Fibroblast of skin of scalp (primary cell): Measurements from ENCODE around the gene UBE2J2. TPM values are rescaled to one million over a fixed set of nuclear protein-coding genes. Genes with fewer than 3 reads are reported as not detected.
A peak's percentile ranks its signal among the peaks of the same experiment; 100 is the strongest.
"Not testable (repeated sequence)": the region's sequence is repeated elsewhere in the genome, so short reads cannot be mapped to it uniquely, and the experiment has no call there.

Experiments used
- DNase-seq: peaks from one replicate; pipeline ENCODE4 v3.0.0-alpha.2; 2013
- polyA plus RNA-seq, 2 experiments: library from polyadenylated mRNA; unstranded; fragments of 120-200 nt; gene quantifications; one replicate each; pipeline ENCODE4 v1.2.1, GENCODE V29; 2013; ENCODE audit not compliant: insufficient read length in 2 of 2

Gene UBE2J2
- polyA plus RNA-seq (2013, experiment 1 of 2; ENCODE audit: insufficient read length) = 65.7 TPM
- polyA plus RNA-seq (2013, experiment 2 of 2; ENCODE audit: insufficient read length) = 68.5 TPM

- DNase-seq = peak; percentile 92
These were observed at the start of gene UBE2J2 for GRCh38 chr1:1273512-1274298. UBE2J2 (minus strand) TSS chr1:1273854; CDS start chr1:1267992, 5,862 bp downstream.

GRCh38 chr1:1322952-1323351 lies 49.3 kb upstream of the UBE2J2 start:
- DNase-seq = no peak

GRCh38 chr1:1322418-1322817 lies 48.8 kb upstream of the UBE2J2 start:
- no peak for DNase-seq

- DNase-seq = no peak
These were observed 47.8 kb upstream of the UBE2J2 start for GRCh38 chr1:1321477-1321876.

- no peak for DNase-seq
These were observed 47.2 kb upstream of the UBE2J2 start for GRCh38 chr1:1320666-1321448.

GRCh38 chr1:1319646-1319941 lies 45.9 kb upstream of the UBE2J2 start:
- no peak for DNase-seq

- no peak for DNase-seq
These were observed 45.4 kb upstream of the UBE2J2 start for GRCh38 chr1:1318777-1319645.

GRCh38 chr1:1318131-1318652 lies 44.5 kb upstream of the UBE2J2 start:
- DNase-seq = peak; percentile 83

GRCh38 chr1:1317420-1317819 lies 43.8 kb upstream of the UBE2J2 start:
- DNase-seq = no peak

- DNase-seq = not testable (repeated sequence)
These were observed 42.5 kb upstream of the UBE2J2 start for GRCh38 chr1:1316199-1316598.

- no peak for DNase-seq
These were observed 41.8 kb upstream of the UBE2J2 start for GRCh38 chr1:1315435-1315954.

GRCh38 chr1:1314678-1315335 lies 41.2 kb upstream of the UBE2J2 start:
- no peak for DNase-seq

- DNase-seq = no peak
These were observed 40.6 kb upstream of the UBE2J2 start for GRCh38 chr1:1314237-1314586.

GRCh38 chr1:1313500-1314236 lies 40.0 kb upstream of the UBE2J2 start:
- no peak for DNase-seq

- no peak for DNase-seq
These were observed 39.0 kb upstream of the UBE2J2 start for GRCh38 chr1:1312450-1313314.

- DNase-seq = no peak
These were observed 37.8 kb upstream of the UBE2J2 start for GRCh38 chr1:1311107-1312104.

GRCh38 chr1:1310476-1311053 lies 36.9 kb upstream of the UBE2J2 start:
- DNase-seq = no peak

GRCh38 chr1:1310109-1310385 lies 36.4 kb upstream of the UBE2J2 start:
- no peak for DNase-seq
